ENCODE data around the gene PSME2. TPM values are rescaled to one million over a fixed set of nuclear protein-coding genes. Genes with fewer than 3 reads are reported as not detected.
A peak's percentile ranks its signal among the peaks of the same experiment; 100 is the strongest.

PSME2 gene
- total and polyA plus RNA-seq, 2 of the 13 experiments (the other 11 are each of a cell fraction or from before 2014, with no cell fraction given), result 332 to 716 TPM

DNA sequence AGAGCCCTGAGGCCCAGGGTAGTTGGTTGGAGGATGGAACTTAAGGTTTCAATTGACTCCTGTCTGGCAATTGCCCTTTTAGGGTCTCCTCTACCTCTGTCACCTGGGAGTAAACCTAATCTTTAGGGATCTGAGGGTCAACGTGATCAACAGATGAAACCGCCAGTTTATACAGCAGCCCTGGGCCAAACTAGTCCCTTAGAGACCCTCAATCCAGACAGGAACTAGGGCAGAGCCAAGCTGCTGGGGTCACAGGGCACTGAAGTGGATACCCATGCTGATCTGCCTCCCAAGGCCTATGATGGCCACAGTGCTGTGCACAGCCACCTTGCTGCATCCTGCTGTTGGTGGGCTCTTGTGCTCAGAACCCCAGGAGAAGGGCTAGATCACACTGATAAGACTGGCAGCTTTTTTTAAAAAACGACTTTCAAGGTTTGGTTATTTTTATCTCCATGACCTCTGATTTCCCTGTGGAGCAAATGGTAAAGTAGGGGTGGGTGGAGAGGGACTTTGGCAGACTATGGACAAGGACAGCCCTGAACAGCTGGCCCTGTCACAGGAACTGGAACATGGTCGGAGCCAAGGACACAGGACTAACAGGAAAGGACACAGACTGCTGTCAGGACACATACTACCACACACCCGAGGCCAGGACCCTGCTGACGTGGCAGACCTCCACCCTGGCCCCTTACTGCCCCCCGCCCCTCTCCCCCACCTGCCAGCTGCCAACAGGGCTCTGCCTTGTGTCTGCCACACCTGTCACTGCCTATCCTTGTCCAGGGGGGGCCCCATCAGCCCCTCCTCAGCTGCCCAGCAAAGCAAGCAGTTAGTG, 15.5 kb downstream of the PSME2 start (continued):
- TF ChIP-seq ZBTB26 (CRISPR knock-in tag; IDR thresholded peaks at IDR 0.05; ENCODE audit: borderline replicate concordance) (peak; percentile 29; the same call in 1 of the 2 replicates), ZNF644 (CRISPR knock-in tag; IDR thresholded peaks at IDR 0.05; ENCODE audit: low read depth) (peak; percentile 59), ZNF775 (CRISPR knock-in tag; IDR thresholded peaks at IDR 0.05; ENCODE audit: borderline replicate concordance) (no peak), SKI (IDR thresholded peaks at IDR 0.05; ENCODE audit: partially characterized antibody) (peak; percentile 55), ZNF280D (CRISPR knock-in tag; IDR thresholded peaks at IDR 0.05) (peak; percentile 34; the same call in 1 of the 2 replicates), DNMT1 (CRISPR knock-in tag; IDR thresholded peaks at IDR 0.05) (peak; percentile 32; the same call in 1 of the 2 replicates), KDM3A (CRISPR knock-in tag; IDR thresholded peaks at IDR 0.05; ENCODE audit: low read depth) (peak; percentile 33; the same call in 1 of the 2 replicates), ZNF772 (CRISPR knock-in tag; IDR thresholded peaks at IDR 0.05) (peak; percentile 85), NR1H2 (CRISPR knock-in tag; IDR thresholded peaks at IDR 0.05; ENCODE audit: borderline replicate concordance, low read depth) (no peak), PAWR (CRISPR knock-in tag; IDR thresholded peaks at IDR 0.05; ENCODE audit: borderline replicate concordance) (no peak), SIN3A (IDR thresholded peaks at IDR 0.05; ENCODE audit: borderline replicate concordance, low read depth, low read length) (peak; percentile 82; the same call in 1 of the 2 replicates), ELF1 (CRISPR knock-in tag; IDR thresholded peaks at IDR 0.05) (peak; percentile 59), MAZ (IDR thresholded peaks at IDR 0.05; ENCODE audit: borderline replicate concordance, low read depth, low read length) (no peak), MAZ (CRISPR knock-in tag; IDR thresholded peaks at IDR 0.05; ENCODE audit: low read depth) (peak; percentile 47; the same call in 1 of the 2 replicates), ZKSCAN1 (IDR thresholded peaks at IDR 0.05; ENCODE audit: low read length) (no peak), SIX1 (CRISPR knock-in tag; IDR thresholded peaks at IDR 0.05; ENCODE audit: borderline replicate concordance) (0 out of 2 replicates have a peak, but pooled peaks have one; percentile 33), SALL1 (CRISPR knock-in tag; IDR thresholded peaks at IDR 0.05) (peak; percentile 83), ZFY (CRISPR knock-in tag; IDR thresholded peaks at IDR 0.05) (peak; percentile 53; the same call in 1 of the 2 replicates), PBX2 (CRISPR knock-in tag; IDR thresholded peaks at IDR 0.05) (0 out of 2 replicates have a peak, but pooled peaks have one; percentile 3), ZNF781 (CRISPR knock-in tag; IDR thresholded peaks at IDR 0.05; ENCODE audit: borderline replicate concordance, not compliant biosample characterization) (peak; percentile 37)
- TF ChIP-seq, protein P1, sequence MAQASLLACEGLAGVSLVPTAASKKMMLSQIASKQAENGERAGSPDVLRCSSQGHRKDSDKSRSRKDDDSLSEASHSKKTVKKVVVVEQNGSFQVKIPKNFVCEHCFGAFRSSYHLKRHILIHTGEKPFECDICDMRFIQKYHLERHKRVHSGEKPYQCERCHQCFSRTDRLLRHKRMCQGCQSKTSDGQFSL (CRISPR knock-in tag; IDR thresholded peaks at IDR 0.05), result no peak
- TF ChIP-seq, protein P2, sequence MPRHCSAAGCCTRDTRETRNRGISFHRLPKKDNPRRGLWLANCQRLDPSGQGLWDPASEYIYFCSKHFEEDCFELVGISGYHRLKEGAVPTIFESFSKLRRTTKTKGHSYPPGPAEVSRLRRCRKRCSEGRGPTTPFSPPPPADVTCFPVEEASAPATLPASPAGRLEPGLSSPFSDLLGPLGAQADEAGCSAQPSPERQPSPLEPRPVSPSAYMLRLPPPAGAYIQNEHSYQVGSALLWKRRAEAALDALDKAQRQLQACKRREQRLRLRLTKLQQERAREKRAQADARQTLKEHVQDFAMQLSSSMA (CRISPR knock-in tag; IDR thresholded peaks at IDR 0.05), result 0 out of 2 replicates have a peak, but pooled peaks have one; percentile 57
